Activated B cell treated with CpG ODN at 0.5 μM for 24 hours (primary cell): ENCODE data around the gene SPAG17. TPM values are rescaled to one million over a fixed set of nuclear protein-coding genes. Genes with fewer than 3 reads are reported as not detected.

Source experiments
- ATAC-seq: fragments of 200-7000 bp; cut with Tn5 transposase; one replicate; pipeline ENCODE4 v1.10.0; 2021; ENCODE audit warnings: low read depth, mild to moderate bottlenecking, moderate library complexity
- CTCF ChIA-PET: fragments of 350-600 bp; sonication (Branson Sonifier 250); formaldehyde crosslinking; loops from one replicate; lab custom pipeline; 2021; ENCODE audit warnings: antibody characterized with exemption; lab: Charles Lee
- POLR2A ChIA-PET: fragments of 350-600 bp; sonication (Branson Sonifier 250); formaldehyde crosslinking; loops from one replicate; lab custom pipeline; 2021; ENCODE audit warnings: antibody characterized with exemption; lab: Charles Lee
- DNase-seq: peaks from one replicate; pipeline ENCODE4 v3.0.0; 2022
- H3K27ac Mint-ChIP-seq: one replicate; pipeline ENCODE4 v1.8.0; 2020; ENCODE audit warnings: mixed read lengths
- H3K27me3 Mint-ChIP-seq: one replicate; pipeline ENCODE4 v1.8.0; 2021; ENCODE audit warnings: mixed read lengths
- H3K36me3 Mint-ChIP-seq: one replicate; pipeline ENCODE4 v1.8.0; 2021; ENCODE audit warnings: low read depth, mixed read lengths
- H3K4me1 Mint-ChIP-seq: one replicate; pipeline ENCODE4 v1.8.0; 2021; ENCODE audit warnings: mixed read lengths
- H3K4me3 Mint-ChIP-seq: one replicate; pipeline ENCODE4 v1.8.0; 2020; ENCODE audit warnings: mild to moderate bottlenecking, mixed read lengths
- H3K9me3 Mint-ChIP-seq: one replicate; pipeline ENCODE4 v1.8.0; 2020; ENCODE audit warnings: mixed read lengths
- intact Hi-C: fragments of 100-400 bp; cut with micrococcal nuclease; formaldehyde crosslinking; loops from one replicate; pipeline ENCODE4 v1.15.1; 2024
- total RNA-seq: library from RNA; stranded (reverse); gene quantifications from 2 replicates; pipeline ENCODE4 v1.2.3, GENCODE V29; 2022
- TF ChIP-seq, protein P1 (sequence below): fragments of 200-600 bp; IDR thresholded peaks from one replicate; pipeline ENCODE4 v1.8.0; 2022; ENCODE audit warnings: antibody characterized with exemption, mild to moderate bottlenecking

Gene SPAG17
- total RNA-seq, 1 donor from 2014 or later: not detected

DNA sequence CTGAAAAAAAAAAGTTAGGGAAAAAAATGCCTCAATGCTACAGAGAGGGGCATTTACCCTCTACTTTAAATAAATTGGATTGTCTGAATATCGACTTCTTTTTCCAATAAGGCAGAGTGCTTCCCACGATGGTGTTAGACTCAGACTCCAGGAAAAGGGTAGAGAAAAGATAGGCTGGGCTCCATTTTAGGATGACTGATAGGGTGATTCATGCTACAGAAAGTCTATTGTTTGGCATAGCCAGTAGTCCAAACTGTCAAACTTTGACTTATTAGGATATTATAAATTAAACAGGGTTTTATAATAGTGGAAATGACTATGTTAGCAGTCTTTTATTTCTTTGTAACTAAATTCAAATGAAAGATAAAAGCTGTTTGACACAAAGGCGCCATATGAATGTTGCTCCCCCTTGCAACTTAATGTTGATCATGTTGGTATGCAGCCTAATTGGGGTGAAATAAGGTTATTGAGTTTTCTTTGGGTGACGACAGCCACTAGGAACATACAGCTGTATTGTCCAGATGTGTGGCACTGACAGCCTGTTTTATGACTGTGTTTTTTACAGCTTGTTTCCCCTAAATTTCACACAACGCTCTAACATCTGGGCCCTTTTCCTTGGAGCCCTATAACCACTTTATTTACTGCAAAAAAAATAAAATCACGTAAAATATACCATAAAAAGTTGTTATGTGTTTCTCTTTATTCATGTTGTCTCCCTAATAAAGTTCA lies 69.3 kb downstream of the SPAG17 start:
- no peaks in the 10 kb centered on the region for H3K36me3 Mint-ChIP-seq

DNA sequence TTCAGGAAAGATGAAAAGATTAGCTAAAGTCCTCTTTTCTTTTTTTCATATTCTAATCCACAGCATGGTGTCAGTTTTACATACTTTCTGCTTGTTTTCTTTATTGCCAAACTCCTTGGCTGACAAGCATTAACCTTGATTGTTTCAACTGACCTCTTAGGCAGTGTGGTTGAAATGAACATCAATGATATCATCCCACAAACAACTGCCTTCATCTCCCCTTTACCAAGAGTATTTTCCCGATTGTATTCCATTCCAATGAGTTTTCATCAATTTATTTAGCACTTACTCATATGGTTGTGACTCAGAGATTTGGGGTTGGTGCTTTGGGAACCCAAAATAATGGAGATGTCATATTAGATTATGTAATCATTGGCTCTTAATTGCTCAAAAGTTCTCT lies 71.8 kb downstream of the SPAG17 start:
- POLR2A ChIA-PET: no interaction called here
- ATAC-seq: no peak
- CTCF ChIA-PET: no interaction called here
- Mint-ChIP-seq H3K27me3 (no peaks in the 10 kb centered on the region), H3K36me3 (no peaks in the 10 kb centered on the region), H3K4me1 (no peaks in the 10 kb centered on the region), H3K9me3 (no peaks in the 10 kb centered on the region), H3K4me3 (no peak overlapping the region), H3K27ac (no peak overlapping the region)
- TF ChIP-seq, protein P1, sequence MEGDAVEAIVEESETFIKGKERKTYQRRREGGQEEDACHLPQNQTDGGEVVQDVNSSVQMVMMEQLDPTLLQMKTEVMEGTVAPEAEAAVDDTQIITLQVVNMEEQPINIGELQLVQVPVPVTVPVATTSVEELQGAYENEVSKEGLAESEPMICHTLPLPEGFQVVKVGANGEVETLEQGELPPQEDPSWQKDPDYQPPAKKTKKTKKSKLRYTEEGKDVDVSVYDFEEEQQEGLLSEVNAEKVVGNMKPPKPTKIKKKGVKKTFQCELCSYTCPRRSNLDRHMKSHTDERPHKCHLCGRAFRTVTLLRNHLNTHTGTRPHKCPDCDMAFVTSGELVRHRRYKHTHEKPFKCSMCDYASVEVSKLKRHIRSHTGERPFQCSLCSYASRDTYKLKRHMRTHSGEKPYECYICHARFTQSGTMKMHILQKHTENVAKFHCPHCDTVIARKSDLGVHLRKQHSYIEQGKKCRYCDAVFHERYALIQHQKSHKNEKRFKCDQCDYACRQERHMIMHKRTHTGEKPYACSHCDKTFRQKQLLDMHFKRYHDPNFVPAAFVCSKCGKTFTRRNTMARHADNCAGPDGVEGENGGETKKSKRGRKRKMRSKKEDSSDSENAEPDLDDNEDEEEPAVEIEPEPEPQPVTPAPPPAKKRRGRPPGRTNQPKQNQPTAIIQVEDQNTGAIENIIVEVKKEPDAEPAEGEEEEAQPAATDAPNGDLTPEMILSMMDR: no peak
- intact Hi-C loops: no loop called here
- DNase-seq: no peak

More for the DNA sequence above, 69.3 kb downstream of the SPAG17 start:
- CTCF ChIA-PET: no interaction called here
- no peaks in the 10 kb centered on the region for H3K27me3 Mint-ChIP-seq
- ATAC-seq (no peak), DNase-seq (no peak)
- POLR2A ChIA-PET: no interaction called here
- no peak overlapping the region for H3K27ac Mint-ChIP-seq
- H3K4me3 Mint-ChIP-seq: no peak overlapping the region
- TF ChIP-seq, protein P1: no peak
- no peaks in the 10 kb centered on the region for H3K9me3 Mint-ChIP-seq
- H3K4me1 Mint-ChIP-seq: no peaks in the 10 kb centered on the region
- intact Hi-C loops: no loop called here

DNA sequence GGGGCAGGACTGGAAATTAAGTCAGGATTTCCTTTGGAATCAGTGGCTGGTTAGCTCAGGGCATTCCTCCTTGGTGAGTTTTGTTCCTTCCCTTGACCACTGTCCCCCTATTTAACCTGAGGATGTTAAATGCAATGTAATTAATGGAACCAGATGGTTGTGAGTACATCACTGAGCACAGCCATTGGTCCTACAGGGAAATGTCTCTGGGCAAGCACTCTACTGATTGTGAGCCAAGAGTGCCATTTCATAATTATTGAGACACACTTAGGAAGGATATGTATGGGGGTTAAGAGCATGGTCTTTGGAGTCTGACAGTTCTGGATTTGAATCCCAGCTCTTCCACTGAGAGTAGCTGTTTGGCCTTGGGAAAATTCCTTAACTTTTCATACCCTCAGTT lies 74.4 kb downstream of the SPAG17 start:
- Mint-ChIP-seq H3K36me3 (no peaks in the 10 kb centered on the region), H3K27me3 (no peaks in the 10 kb centered on the region), H3K4me1 (no peaks in the 10 kb centered on the region)

GRCh38 chr1:118104951-118105350 lies 80.1 kb downstream of the SPAG17 start:
- no peaks in the 10 kb centered on the region for H3K36me3 Mint-ChIP-seq

More for the DNA sequence above, 74.4 kb downstream of the SPAG17 start:
- Mint-ChIP-seq H3K9me3 (no peaks in the 10 kb centered on the region), H3K4me3 (no peak overlapping the region), H3K27ac (no peak overlapping the region)
- TF ChIP-seq, protein P1: no peak
- ChIA-PET CTCF (no interaction called here), POLR2A (no interaction called here)
- ATAC-seq (no peak), DNase-seq (no peak)
- intact Hi-C loops: no loop called here

GRCh38 chr1:118102445-118102844 lies 82.6 kb downstream of the SPAG17 start:
- intact Hi-C loops: no loop called here
- no peak overlapping the region for H3K4me3 Mint-ChIP-seq
- no peak overlapping the region for H3K27ac Mint-ChIP-seq

More at GRCh38 chr1:118104951-118105350, 80.1 kb downstream of the SPAG17 start:
- Mint-ChIP-seq H3K4me3 (no peak overlapping the region), H3K27me3 (no peaks in the 10 kb centered on the region), H3K4me1 (no peaks in the 10 kb centered on the region), H3K27ac (no peak overlapping the region), H3K9me3 (no peaks in the 10 kb centered on the region)
- POLR2A ChIA-PET: no interaction called here
- no peak for DNase-seq
- TF ChIP-seq, protein P1: no peak
- CTCF ChIA-PET: no interaction called here
- no peak for ATAC-seq
- intact Hi-C loops: no loop called here

More at GRCh38 chr1:118102445-118102844, 82.6 kb downstream of the SPAG17 start:
- Mint-ChIP-seq H3K9me3 (no peaks in the 10 kb centered on the region), H3K27me3 (no peaks in the 10 kb centered on the region), H3K4me1 (no peaks in the 10 kb centered on the region), H3K36me3 (no peaks in the 10 kb centered on the region)
- TF ChIP-seq, protein P1: no peak
- DNase-seq (no peak), ATAC-seq (no peak)
- POLR2A ChIA-PET: no interaction called here
- CTCF ChIA-PET: no interaction called here
